22Rv1 (cell line): ENCODE results near the gene KCNH8.

ENCODE experiments used
- H3K27ac ChIP-seq: fragments of 450-650 bp; 2 replicates; pipeline ENCODE4 v1.5.1; 2017
- ZFX ChIP-seq: fragments of 450-650 bp; IDR thresholded peaks from 2 replicates; pipeline ENCODE4 v1.6.1; 2017; ENCODE audit warnings: antibody characterized with exemption, borderline replicate concordance
- TF ChIP-seq, protein P1 (sequence below): fragments of 450-650 bp; IDR thresholded peaks from 2 replicates; pipeline ENCODE4 v1.5.1; 2017; ENCODE audit warnings: mild to moderate bottlenecking

Gene KCNH8

DNA sequence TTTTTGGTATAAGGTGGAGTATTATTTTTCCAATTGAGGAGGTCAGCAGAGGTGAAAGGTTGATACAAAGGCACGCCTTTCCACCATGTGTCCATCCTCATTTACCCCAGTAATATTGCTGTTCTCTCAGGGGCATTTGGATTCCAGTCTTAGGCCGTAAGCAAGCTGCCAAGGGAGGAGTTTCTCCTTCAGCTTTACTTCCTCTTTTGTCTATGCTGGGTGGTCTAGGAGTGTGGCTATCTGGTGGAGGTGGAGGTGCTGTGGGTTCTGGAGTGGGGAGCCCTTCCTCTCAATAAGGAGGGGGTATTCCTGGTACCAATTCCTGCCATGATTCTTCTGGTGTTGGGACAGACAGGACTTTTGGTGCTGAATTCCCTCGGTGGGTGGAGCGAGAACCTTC, 340.6 kb downstream of the KCNH8 start:
- TF ChIP-seq, protein P1, sequence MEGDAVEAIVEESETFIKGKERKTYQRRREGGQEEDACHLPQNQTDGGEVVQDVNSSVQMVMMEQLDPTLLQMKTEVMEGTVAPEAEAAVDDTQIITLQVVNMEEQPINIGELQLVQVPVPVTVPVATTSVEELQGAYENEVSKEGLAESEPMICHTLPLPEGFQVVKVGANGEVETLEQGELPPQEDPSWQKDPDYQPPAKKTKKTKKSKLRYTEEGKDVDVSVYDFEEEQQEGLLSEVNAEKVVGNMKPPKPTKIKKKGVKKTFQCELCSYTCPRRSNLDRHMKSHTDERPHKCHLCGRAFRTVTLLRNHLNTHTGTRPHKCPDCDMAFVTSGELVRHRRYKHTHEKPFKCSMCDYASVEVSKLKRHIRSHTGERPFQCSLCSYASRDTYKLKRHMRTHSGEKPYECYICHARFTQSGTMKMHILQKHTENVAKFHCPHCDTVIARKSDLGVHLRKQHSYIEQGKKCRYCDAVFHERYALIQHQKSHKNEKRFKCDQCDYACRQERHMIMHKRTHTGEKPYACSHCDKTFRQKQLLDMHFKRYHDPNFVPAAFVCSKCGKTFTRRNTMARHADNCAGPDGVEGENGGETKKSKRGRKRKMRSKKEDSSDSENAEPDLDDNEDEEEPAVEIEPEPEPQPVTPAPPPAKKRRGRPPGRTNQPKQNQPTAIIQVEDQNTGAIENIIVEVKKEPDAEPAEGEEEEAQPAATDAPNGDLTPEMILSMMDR, result no peak
- TF ChIP-seq ZFX, result no peak
- no peak overlapping the region for H3K27ac ChIP-seq

DNA sequence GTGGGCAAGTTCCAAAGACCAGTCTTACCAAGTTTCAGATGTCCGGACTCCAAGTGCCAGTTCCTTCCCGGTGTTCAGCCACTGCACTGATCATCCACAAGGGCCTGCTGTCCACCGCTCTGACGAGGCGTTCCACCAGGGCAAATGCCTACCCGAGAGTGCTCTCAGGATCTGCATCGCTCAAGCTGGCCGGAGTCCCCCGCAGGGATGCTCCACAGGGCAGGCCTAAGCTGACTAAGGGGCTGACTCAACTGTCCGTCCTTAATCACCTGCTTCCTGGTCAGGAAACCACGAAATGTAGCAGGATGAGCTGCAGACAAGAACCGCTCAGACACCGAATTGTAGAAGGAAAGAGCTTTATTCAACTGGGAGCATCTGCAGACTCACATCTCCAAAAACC, 341.6 kb downstream of the KCNH8 start:
- TF ChIP-seq, protein P1, result no peak
- no peak for TF ChIP-seq ZFX
- no peak overlapping the region for H3K27ac ChIP-seq

DNA sequence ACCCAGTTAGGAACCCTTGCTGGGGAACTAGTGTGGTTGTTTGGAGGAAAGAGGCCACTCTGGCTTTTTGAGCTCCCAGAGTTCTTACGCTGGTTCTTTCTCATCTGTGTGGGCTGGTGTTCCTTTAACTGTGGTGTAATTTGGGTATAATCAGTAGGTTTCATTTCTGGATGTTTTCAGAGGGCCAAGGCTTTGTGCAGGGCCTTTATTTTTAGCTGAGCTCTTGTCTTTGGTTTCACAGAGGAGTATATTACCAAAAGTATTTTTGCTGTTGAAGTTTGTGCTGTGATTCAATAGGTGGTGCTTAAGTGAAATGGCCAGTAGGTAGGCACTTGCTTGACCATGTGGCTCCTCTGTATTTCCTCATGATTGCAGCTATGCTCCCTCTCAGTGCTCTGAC, 357.9 kb downstream of the KCNH8 start:
- no peak overlapping the region for H3K27ac ChIP-seq
- no peak for TF ChIP-seq ZFX
- TF ChIP-seq, protein P1, result no peak

DNA sequence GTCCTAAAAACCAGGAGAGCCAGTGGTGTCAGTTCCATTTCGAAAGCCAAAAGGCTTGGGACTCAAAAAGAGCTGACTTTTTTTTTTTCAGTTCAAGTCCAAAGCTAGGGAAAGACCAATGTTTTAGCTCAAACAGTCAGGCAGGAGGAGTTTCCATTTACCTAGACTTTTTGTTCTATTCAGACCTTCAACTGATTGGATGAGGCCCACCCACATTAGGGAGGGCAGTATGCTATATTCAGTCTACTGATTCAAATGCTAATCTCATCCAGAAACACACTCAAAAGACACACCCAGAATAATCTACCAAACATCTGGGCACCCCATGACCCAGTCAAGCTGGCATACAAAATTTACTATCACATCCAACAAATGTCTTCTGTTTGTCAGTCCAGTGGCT, 374.0 kb downstream of the KCNH8 start:
- H3K27ac ChIP-seq, result no peak overlapping the region
- TF ChIP-seq, protein P1, result no peak
- TF ChIP-seq ZFX, result no peak

DNA sequence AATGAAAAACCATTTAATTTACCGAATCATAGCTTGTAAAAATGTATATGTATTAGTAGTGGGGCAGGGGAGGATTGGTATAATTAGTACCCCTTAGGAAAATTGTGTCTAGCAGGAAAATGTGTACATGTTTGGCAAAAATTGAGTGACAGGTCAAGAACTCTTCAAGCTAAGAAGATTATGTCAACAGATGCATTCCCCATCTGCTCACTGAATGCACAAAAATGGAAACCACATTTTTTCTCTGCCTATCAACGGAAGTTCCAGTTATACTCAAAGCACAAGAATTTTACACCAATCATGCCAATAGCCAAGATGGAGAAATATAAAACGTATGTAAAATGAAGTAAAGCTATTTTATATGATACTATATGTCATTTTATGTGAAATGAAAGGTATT, 377.8 kb downstream of the KCNH8 start:
- TF ChIP-seq, protein P1, result no peak
- TF ChIP-seq ZFX, result no peak
- no peak overlapping the region for H3K27ac ChIP-seq

DNA sequence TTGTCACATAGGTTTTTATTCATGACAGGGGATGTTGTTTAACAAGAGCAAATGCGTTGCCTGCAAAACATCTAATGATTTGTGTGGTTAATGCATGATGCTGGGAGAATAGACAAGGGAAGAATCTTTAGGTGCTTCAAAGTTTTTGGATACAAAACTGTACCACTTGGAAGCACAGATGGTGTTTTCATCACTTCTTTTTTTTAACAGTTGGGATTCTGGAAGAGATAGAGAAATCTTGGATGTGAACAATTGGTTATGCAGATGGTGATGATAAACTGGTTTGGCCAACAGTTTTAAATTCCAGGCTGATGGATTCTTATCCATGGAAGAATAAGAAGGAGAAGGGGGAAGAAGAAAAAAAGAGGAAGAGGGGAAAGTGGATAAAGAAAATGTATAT, 379.4 kb downstream of the KCNH8 start:
- no peak overlapping the region for H3K27ac ChIP-seq

DNA sequence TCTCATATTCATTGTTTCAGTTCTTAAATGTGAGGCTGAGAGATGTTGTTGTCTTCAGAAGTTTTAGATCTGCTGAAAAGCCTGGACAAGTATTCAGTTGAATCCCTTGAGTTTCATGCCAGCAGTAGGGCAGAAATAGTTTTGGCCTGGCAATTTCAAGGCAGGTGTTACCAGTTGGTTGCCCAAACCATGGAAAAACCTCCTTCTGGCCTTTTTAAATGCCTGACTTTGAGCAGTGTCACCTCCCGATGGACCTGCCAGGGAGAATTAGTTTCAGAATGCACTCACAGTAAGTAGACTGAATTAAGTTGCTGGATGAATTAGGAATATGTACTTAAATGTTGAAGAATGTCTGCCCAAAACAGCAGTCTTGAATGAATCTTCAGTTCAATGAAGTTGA, 383.1 kb downstream of the KCNH8 start:
- H3K27ac ChIP-seq, result no peak overlapping the region
- TF ChIP-seq, protein P1, result no peak
- TF ChIP-seq ZFX, result no peak

More for the DNA sequence above, 379.4 kb downstream of the KCNH8 start:
- no peak for TF ChIP-seq ZFX
- TF ChIP-seq, protein P1, result no peak
